Fibroblast of pulmonary artery (primary cell): ENCODE data around the gene CDH23.
A peak's percentile ranks its signal among the peaks of the same experiment; 100 is the strongest.

ENCODE experiments used
- DNase-seq: peaks from one replicate; pipeline ENCODE4 v3.0.0-alpha.2; 2010; ENCODE audit warnings: low read depth
- H3K4me3 ChIP-seq: replicated peaks from 2 replicates; pipeline ENCODE4 v1.5.1; 2011; ENCODE audit warnings: low read depth, mild to moderate bottlenecking, control low read depth, low read length, moderate library complexity
- CTCF ChIP-seq: IDR thresholded peaks from 2 replicates; pipeline ENCODE4 v1.5.1; 2011; ENCODE audit warnings: mild to moderate bottlenecking, control low read depth, low read length, inconsistent platforms; ENCODE audit errors: missing control alignments

The CDH23 gene

GRCh38 chr10:71600849-71601248, 204.1 kb downstream of the CDH23 start:
- H3K4me3 ChIP-seq: no peak overlapping the region
- peak; percentile 76 for DNase-seq
- no peak for TF ChIP-seq CTCF

- no peak overlapping the region for H3K4me3 ChIP-seq
- TF ChIP-seq CTCF: no peak
- no peak for DNase-seq
Observed at GRCh38 chr10:71601273-71601672, 204.6 kb downstream of the CDH23 start.

- no peak for DNase-seq
- no peak overlapping the region for H3K4me3 ChIP-seq
- TF ChIP-seq CTCF: no peak
Observed at GRCh38 chr10:71603150-71603549, 206.4 kb downstream of the CDH23 start.

GRCh38 chr10:71603754-71604153, 207.0 kb downstream of the CDH23 start:
- no peak for TF ChIP-seq CTCF
- DNase-seq: no peak
- H3K4me3 ChIP-seq: no peak overlapping the region

- TF ChIP-seq CTCF: no peak
- peak; percentile 19 for DNase-seq
- no peak overlapping the region for H3K4me3 ChIP-seq
Observed at GRCh38 chr10:71604324-71605018, 207.8 kb downstream of the CDH23 start.

GRCh38 chr10:71605263-71605962, 208.7 kb downstream of the CDH23 start:
- DNase-seq: no peak
- TF ChIP-seq CTCF: no peak
- no peak overlapping the region for H3K4me3 ChIP-seq
